ENCODE measurements around the gene UTP25.

DNA sequence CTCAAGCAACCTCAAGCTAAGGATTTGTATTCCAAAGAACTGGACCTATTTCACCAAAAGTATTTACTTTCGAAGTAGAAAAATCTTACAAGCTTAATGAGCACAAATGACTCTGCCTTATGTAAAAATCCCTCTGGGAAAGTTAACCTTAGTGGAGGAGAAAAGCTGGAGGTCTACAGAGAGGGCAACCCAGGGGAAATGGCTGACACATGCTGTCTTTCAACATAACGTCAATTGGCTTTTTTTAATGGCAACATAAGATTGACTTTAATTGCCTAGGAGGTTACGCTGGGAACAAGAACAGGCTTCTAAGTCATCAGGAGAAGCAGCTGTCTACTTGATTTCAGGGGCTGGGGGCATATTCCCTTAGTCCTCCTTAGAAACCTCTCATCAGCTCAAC, 52.3 kb downstream of the UTP25 start:
- TF ChIP-seq, protein P1, sequence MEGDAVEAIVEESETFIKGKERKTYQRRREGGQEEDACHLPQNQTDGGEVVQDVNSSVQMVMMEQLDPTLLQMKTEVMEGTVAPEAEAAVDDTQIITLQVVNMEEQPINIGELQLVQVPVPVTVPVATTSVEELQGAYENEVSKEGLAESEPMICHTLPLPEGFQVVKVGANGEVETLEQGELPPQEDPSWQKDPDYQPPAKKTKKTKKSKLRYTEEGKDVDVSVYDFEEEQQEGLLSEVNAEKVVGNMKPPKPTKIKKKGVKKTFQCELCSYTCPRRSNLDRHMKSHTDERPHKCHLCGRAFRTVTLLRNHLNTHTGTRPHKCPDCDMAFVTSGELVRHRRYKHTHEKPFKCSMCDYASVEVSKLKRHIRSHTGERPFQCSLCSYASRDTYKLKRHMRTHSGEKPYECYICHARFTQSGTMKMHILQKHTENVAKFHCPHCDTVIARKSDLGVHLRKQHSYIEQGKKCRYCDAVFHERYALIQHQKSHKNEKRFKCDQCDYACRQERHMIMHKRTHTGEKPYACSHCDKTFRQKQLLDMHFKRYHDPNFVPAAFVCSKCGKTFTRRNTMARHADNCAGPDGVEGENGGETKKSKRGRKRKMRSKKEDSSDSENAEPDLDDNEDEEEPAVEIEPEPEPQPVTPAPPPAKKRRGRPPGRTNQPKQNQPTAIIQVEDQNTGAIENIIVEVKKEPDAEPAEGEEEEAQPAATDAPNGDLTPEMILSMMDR (IDR thresholded peaks at IDR 0.05) = no peak
- no peak for TF ChIP-seq POLR2A (IDR thresholded peaks at IDR 0.05)

Measured in ovary (tissue), 3 donors.